ENCODE measurements around the gene NFKB1. TPM values are rescaled to one million over a fixed set of nuclear protein-coding genes. Genes with fewer than 3 reads are reported as not detected.

The NFKB1 gene
- total and polyA plus RNA-seq, 10 of the 15 experiments (the other 5 are each of a cell fraction or from before 2014, with no cell fraction given): 8.7 to 110 (median 57.3) TPM

- TF ChIP-seq PKNOX1 (IDR thresholded peaks at IDR 0.05) (peak; percentile 67), SREBF2 (IDR thresholded peaks at IDR 0.05; ENCODE audit: low read length) (no peak), BCL3 (IDR thresholded peaks at IDR 0.05; ENCODE audit: borderline replicate concordance, insufficient read depth, low read depth, low read length, poor library complexity, severe bottlenecking) (peak; percentile 23), CREM (IDR thresholded peaks at IDR 0.05; ENCODE audit: low read depth) (0 out of 2 replicates have a peak, but pooled peaks have one; percentile 32), ATF7 (IDR thresholded peaks at IDR 0.05; ENCODE audit: low read depth) (no peak), JUNB (IDR thresholded peaks at IDR 0.05) (peak; percentile 73), YBX1 (IDR thresholded peaks at IDR 0.05) (no peak), BMI1 (IDR thresholded peaks at IDR 0.05; ENCODE audit: borderline replicate concordance) (no peak)
Measured at GRCh38 chr4:102627831-102628523, 126.8 kb downstream of the NFKB1 start (continued).

- 91% methylated on average over 13 of the region's 13 CpGs for WGBS (ENCODE audit: insufficient coverage, insufficient replicate concordance, low lambda C conversion rate, missing lambda C conversion rate)
- TF ChIP-seq ESRRA (IDR thresholded peaks at IDR 0.05; ENCODE audit: low read length): no peak
- no peak for TF ChIP-seq JUNB (IDR thresholded peaks at IDR 0.05)
- TF ChIP-seq ELK1 (IDR thresholded peaks at IDR 0.05; ENCODE audit: low read depth, low read length): no peak
- TF ChIP-seq USF1 (IDR thresholded peaks at IDR 0.05; ENCODE audit: borderline replicate concordance, extremely low read length, insufficient read depth, low read depth, low read length): no peak
- no peak for TF ChIP-seq IKZF1 (conservative IDR thresholded peaks at IDR 0.05)
- no peak for TF ChIP-seq SREBF1 (IDR thresholded peaks at IDR 0.05; ENCODE audit: low read length)
- TF ChIP-seq ZSCAN29 (IDR thresholded peaks at IDR 0.05): no peak
- no peak for TF ChIP-seq CTCF (IDR thresholded peaks at IDR 0.05 in 2 of 3, conservative IDR thresholded peaks at IDR 0.05 in 1 of 3; ENCODE audit: control insufficient read depth in 2 of 3, extremely low read depth in 1 of 3, insufficient read depth in 1 of 3, low read depth in 3 of 3, low read length in 3 of 3)
Measured at GRCh38 chr4:102629673-102630072, 128.5 kb downstream of the NFKB1 start.

More at GRCh38 chr4:102629673-102630072, 128.5 kb downstream of the NFKB1 start:
- no peaks in the 10 kb centered on the region for H3K27me3 ChIP-seq (replicated peaks in 1 of 2; ENCODE audit: control insufficient read depth in 2 of 2, insufficient read depth in 2 of 2, low read length in 1 of 2)
- H2AFZ ChIP-seq (ENCODE audit: control insufficient read depth, low read depth, low read length): no peak overlapping the region
- in situ Hi-C loops (cut with MboI): loop anchor here (10.0 to 25.0 kb wide), 2 partner anchors 465 to 1158 kb away; partner anchors contain the start of gene BDH2
- H3K4me2 ChIP-seq (ENCODE audit: control insufficient read depth, insufficient read depth): no peak overlapping the region
- no peak overlapping the region for H3K27ac ChIP-seq (ENCODE audit: control insufficient read depth, insufficient read depth)
- H3K36me3 ChIP-seq (ENCODE audit: control insufficient read depth in 2 of 2, insufficient read depth in 2 of 2, low read length in 1 of 2): peaks cover 0 to 11% of the 10 kb centered on the region in 2 experiments; a peak in 3 of 4 replicates
- H3K79me2 ChIP-seq (ENCODE audit: control insufficient read depth, insufficient read depth, low read length): no peaks in the 10 kb centered on the region
- ChIA-PET SMC1A (ENCODE audit: uncharacterized antibody, unreplicated experiment) (interaction anchor here (1.5 kb wide), 1 partner anchor 9 kb away, joined by 3 read pairs; no protein-coding TSS in a partner anchor), POLR2A (interaction anchor here (1.0 kb wide), 1 partner anchor 9 kb away, joined by 3 read pairs; no protein-coding TSS in a partner anchor), RAD21 (ENCODE audit: unreplicated experiment) (no interaction called here), CTCF (interaction anchor here (1.5 kb wide), 1 partner anchor 13 kb away, joined by 3 read pairs; no protein-coding TSS in a partner anchor)
- H3K4me3 ChIP-seq: no peak overlapping the region
- ATAC-seq: no peak
- no peaks in the 10 kb centered on the region for H4K20me1 ChIP-seq (ENCODE audit: control insufficient read depth, insufficient read depth)
- no peak for FAIRE-seq
- intact Hi-C loops (cut with micrococcal nuclease; ENCODE audit: unreplicated experiment): loop anchor here (5.0 to 10.0 kb wide), 3 partner anchors 165 to 372 kb away; partner anchors contain the start of gene SLC39A8
- no peak overlapping the region for H3K9ac ChIP-seq (ENCODE audit: control insufficient read depth, insufficient read depth, low read length)
- BruUV-seq (replicated peaks): no TSS peak
- H3K9me3 ChIP-seq (replicated peaks; ENCODE audit: control insufficient read depth, insufficient read depth, low read length): no peaks in the 10 kb centered on the region
- no peak for DNase-seq (ENCODE audit: low read depth, low spot score)
- peaks cover 3% of the 10 kb centered on the region; the same call in 1 of the 2 replicates for H3K4me1 ChIP-seq (ENCODE audit: control insufficient read depth, insufficient read depth, low read length)
